Small intestine (tissue), 7 donors: ENCODE data around the gene FOXRED2. TPM values are rescaled to one million over a fixed set of nuclear protein-coding genes. Genes with fewer than 3 reads are reported as not detected.
A peak's percentile ranks its signal among the peaks of the same experiment; 100 is the strongest.
"Not testable (repeated sequence)": the region's sequence is repeated elsewhere in the genome, so short reads cannot be mapped to it uniquely, and the experiment has no call there.

Experiments
- DNase-seq, 2 donors: peaks; one replicate each; pipeline versions ENCODE4 v3.0.0 to v3.0.0-alpha.2; 2013
- FAIRE-seq: peaks from 2 replicates; lab custom pipeline; 2012; peaks lifted over from hg19 to GRCh38; lab: Jason Lieb, UNC
- H3K27ac ChIP-seq, 3 donors: one replicate each; pipeline ENCODE4 v1.5.1; 2013; ENCODE audit warnings: low read length in 2 of 3, mild to moderate bottlenecking in 2 of 3, control low read depth in 1 of 3, inconsistent platforms in 1 of 3, low read depth in 1 of 3, moderate library complexity in 1 of 3
- H3K27me3 ChIP-seq, 3 donors: one replicate each; pipeline ENCODE4 v1.6.1; 2013; ENCODE audit warnings: low read length in 3 of 3, inconsistent platforms in 1 of 3; ENCODE audit not compliant: control insufficient read depth in 3 of 3, insufficient read depth in 3 of 3
- H3K36me3 ChIP-seq, 3 donors: one replicate each; pipeline ENCODE4 v1.6.1; 2013; ENCODE audit warnings: low read length in 3 of 3, inconsistent platforms in 1 of 3, low read depth in 1 of 3, mild to moderate bottlenecking in 1 of 3, moderate library complexity in 1 of 3; ENCODE audit not compliant: control insufficient read depth in 3 of 3, insufficient read depth in 2 of 3
- H3K4me1 ChIP-seq, 3 donors: one replicate each; pipeline ENCODE4 v1.6.1; 2013; ENCODE audit warnings: low read length in 2 of 3, inconsistent platforms in 1 of 3, low read depth in 1 of 3, mild to moderate bottlenecking in 1 of 3, moderate library complexity in 1 of 3; ENCODE audit not compliant: control insufficient read depth in 3 of 3, insufficient read depth in 2 of 3
- H3K4me3 ChIP-seq, 3 donors: one replicate each; pipeline ENCODE4 v1.5.1; 2013; ENCODE audit warnings: low read length in 3 of 3, control low read depth in 1 of 3, inconsistent platforms in 1 of 3, low read depth in 1 of 3, mild to moderate bottlenecking in 1 of 3, moderate library complexity in 1 of 3
- H3K9me3 ChIP-seq, 2 donors: one replicate each; pipeline ENCODE4 v1.6.1; 2013; ENCODE audit warnings: low read depth in 1 of 2, low read length in 1 of 2; ENCODE audit not compliant: control insufficient read depth in 2 of 2, insufficient read depth in 1 of 2
- WGBS, 3 donors: extraction: QIAGEN DNeasy Blood & Tissue Kit; methylation state at CpG; one replicate each; pipeline ENCODE4 v1.1.7; 2013; 5-methylcytosine and 5-hydroxymethylcytosine counted together
- polyA plus RNA-seq, 4 donors: library from polyadenylated mRNA; stranded (reverse) in 3 of 4; unstranded in 1 of 4; fragments of 200-250 nt in 3 of 4; fragments of 120-200 nt in 1 of 4; gene quantifications; one replicate each; pipeline versions ENCODE4 v1.2.1 to v1.2.3, GENCODE V29; 2013
- donor health status: healthy with polysubstance abuse.
- donor health status: control.
- donor health status: control.
- donor health status: Bipolar disorder and iron deficiency.
- donor health status: healthy.

Gene FOXRED2
- polyA plus RNA-seq, 4 donors = 0.67 to 14.2 (median 3.1) TPM

- Histone ChIP-seq H3K4me3 (peak overlapping the region; percentile 21 to 60 (median 42)), H3K4me1 (peaks cover 2 to 48% (median 3%) of the 10 kb centered on the region in 3 donors), H3K9me3 (no peaks in the 10 kb centered on the region), H3K36me3 (no peaks in the 10 kb centered on the region), H3K27ac (peak overlapping the region; percentile 72 to 93 (median 92)), H3K27me3 (no peaks in the 10 kb centered on the region)
- 0 to 1% (median 1%) methylated on average over 58 to 61 of the region's 61 CpGs for WGBS, 3 donors
- FAIRE-seq (no peak), DNase-seq (peak; percentile 94 to 99)
Observed at GRCh38 chr22:36454916-36455570, 51.8 kb downstream of the FOXRED2 start.

GRCh38 chr22:36453855-36454378 lies 52.9 kb downstream of the FOXRED2 start:
- Histone ChIP-seq H3K4me3 (no peak overlapping the region), H3K4me1 (peaks cover 2 to 46% (median 3%) of the 10 kb centered on the region in 3 donors), H3K36me3 (no peaks in the 10 kb centered on the region), H3K27ac (peak overlapping the region in 2 of 3 donors; percentile 2 to 59), H3K9me3 (no peaks in the 10 kb centered on the region), H3K27me3 (no peaks in the 10 kb centered on the region)
- no peak for FAIRE-seq
- WGBS, 3 donors = 91 to 94% (median 92%) methylated on average over 16 of the region's 16 CpGs
- no peak for DNase-seq

GRCh38 chr22:36452978-36453607 lies 53.7 kb downstream of the FOXRED2 start:
- Histone ChIP-seq H3K4me1 (peaks cover 2 to 41% (median 3%) of the 10 kb centered on the region in 3 donors), H3K27ac (peak overlapping the region in 1 of 3 donors; percentile 87)
- FAIRE-seq, H3K4me3 ChIP-seq, H3K9me3 ChIP-seq, H3K27me3 ChIP-seq, H3K36me3 ChIP-seq: not testable (repeated sequence)
- peak in 1 of 2 donors; percentile 49 for DNase-seq
- 71 to 79% (median 77%) methylated on average over 5 of the region's 5 CpGs for WGBS, 3 donors

- H3K4me1 ChIP-seq = peaks cover 2 to 40% (median 3%) of the 10 kb centered on the region in 3 donors
- H3K4me3 ChIP-seq = no peak overlapping the region
- H3K9me3 ChIP-seq = no peaks in the 10 kb centered on the region
- H3K27ac ChIP-seq = peak overlapping the region in 2 of 3 donors; percentile 75 to 87
- DNase-seq (no peak), FAIRE-seq (no peak)
- H3K36me3 ChIP-seq = no peaks in the 10 kb centered on the region
- H3K27me3 ChIP-seq = no peaks in the 10 kb centered on the region
- 46 to 69% (median 49%) methylated on average over 9 of the region's 9 CpGs for WGBS, 3 donors
Observed at GRCh38 chr22:36452250-36452977, 54.4 kb downstream of the FOXRED2 start.

- not testable (repeated sequence) for H3K27me3 ChIP-seq, H3K9me3 ChIP-seq, H3K4me3 ChIP-seq, FAIRE-seq, H3K36me3 ChIP-seq, DNase-seq
- H3K4me1 ChIP-seq = peaks cover 2 to 38% (median 3%) of the 10 kb centered on the region in 3 donors
- WGBS, 3 donors = 88 to 94% (median 91%) methylated on average over 7 of the region's 7 CpGs
- peak overlapping the region in 2 of 3 donors; percentile 75 to 87 for H3K27ac ChIP-seq
Observed at GRCh38 chr22:36450923-36451322, 55.9 kb downstream of the FOXRED2 start.

GRCh38 chr22:36449596-36450175 lies 57.2 kb downstream of the FOXRED2 start:
- FAIRE-seq = no peak
- Histone ChIP-seq H3K27ac (peak overlapping the region in 1 of 3 donors; percentile 49), H3K4me1 (peaks cover 0 to 29% (median 3%) of the 10 kb centered on the region in 3 donors), H3K4me3 (no peak overlapping the region), H3K36me3 (no peaks in the 10 kb centered on the region), H3K27me3 (no peaks in the 10 kb centered on the region), H3K9me3 (no peaks in the 10 kb centered on the region)
- DNase-seq = no peak
- WGBS, 3 donors = 64 to 76% (median 66%) methylated on average over 10 to 11 of the region's 11 CpGs

- DNase-seq = no peak
- Histone ChIP-seq H3K9me3 (no peaks in the 10 kb centered on the region), H3K4me1 (peaks cover 0 to 21% (median under 1%) of the 10 kb centered on the region in 3 donors), H3K36me3 (no peaks in the 10 kb centered on the region), H3K4me3 (no peak overlapping the region), H3K27ac (no peak overlapping the region), H3K27me3 (no peaks in the 10 kb centered on the region)
- WGBS, 3 donors = 87 to 93% (median 93%) methylated on average over 2 of the region's 2 CpGs
- FAIRE-seq = no peak
Observed at GRCh38 chr22:36447632-36448031, 59.2 kb downstream of the FOXRED2 start.
